Urothelium cell line (cell line): Measurements from ENCODE around the gene NIM1K.
"Not testable (repeated sequence)": the region's sequence is repeated elsewhere in the genome, so short reads cannot be mapped to it uniquely, and the experiment has no call there.

Experiments used
- DNase-seq: peaks from one replicate; pipeline ENCODE4 v3.0.0; 2011; ENCODE audit warnings: low spot score, mixed read lengths
- FAIRE-seq: peaks from 2 replicates; lab custom pipeline; 2011; peaks lifted over from hg19 to GRCh38; lab: Jason Lieb, UNC

Gene NIM1K

GRCh38 chr5:43312076-43312661 is 120.1 kb downstream of the NIM1K start:
- DNase-seq (no peak), FAIRE-seq (peak; percentile 72)

GRCh38 chr5:43312699-43313034 is 120.6 kb downstream of the NIM1K start:
- DNase-seq: no peak
- FAIRE-seq: no peak

- DNase-seq (peak; percentile 98), FAIRE-seq (peak; percentile 71)
Measured at GRCh38 chr5:43313035-43313853, 121.2 kb downstream of the NIM1K start, which contains the start of gene HMGCS1. TSS of gene HMGCS1 (minus strand) at chr5:43313412. CDS start at chr5:43298965, 14,447 bp downstream.

- DNase-seq (no peak), FAIRE-seq (no peak)
Measured at GRCh38 chr5:43313854-43314457, 121.9 kb downstream of the NIM1K start.

- DNase-seq (no peak), FAIRE-seq (no peak)
Measured at GRCh38 chr5:43314724-43315123, 122.7 kb downstream of the NIM1K start.

- DNase-seq: peak; percentile 31
- FAIRE-seq: peak; percentile 77
Measured at GRCh38 chr5:43315263-43315662, 123.2 kb downstream of the NIM1K start.

- DNase-seq: no peak
- FAIRE-seq: peak; percentile 65
Measured at GRCh38 chr5:43315682-43316081, 123.7 kb downstream of the NIM1K start.

GRCh38 chr5:43316421-43316820 is 124.4 kb downstream of the NIM1K start:
- DNase-seq (no peak), FAIRE-seq (no peak)

- no peak for DNase-seq
- FAIRE-seq: no peak
Measured at GRCh38 chr5:43320846-43321245, 128.8 kb downstream of the NIM1K start.

- not testable (repeated sequence) for FAIRE-seq, DNase-seq
Measured at GRCh38 chr5:43323488-43323887, 131.5 kb downstream of the NIM1K start.

- FAIRE-seq, DNase-seq: not testable (repeated sequence)
Measured at GRCh38 chr5:43325624-43326023, 133.6 kb downstream of the NIM1K start.
